Prostate gland (tissue), 2 donors: ENCODE results near the gene ID3. TPM values are rescaled to one million over a fixed set of nuclear protein-coding genes. Genes with fewer than 3 reads are reported as not detected.

Experiments used
- DNase-seq: peaks from one replicate; pipeline ENCODE4 v3.0.0-alpha.2; 2019; ENCODE audit warnings: low spot score
- H3K27ac ChIP-seq, 2 donors: fragments of 200-600 bp; sonication (generic); 2 replicates each; pipeline ENCODE4 v1.5.1; 2017 to 2019
- H3K27me3 ChIP-seq: fragments of 200-600 bp; sonication (generic); replicated peaks from 2 replicates; pipeline ENCODE4 v1.5.1; 2019; ENCODE audit not compliant: insufficient read depth
- H3K36me3 ChIP-seq, 2 donors: fragments of 200-600 bp; sonication (generic); 1 replicate in 1 of 2; 2 replicates in 1 of 2; pipeline versions ENCODE4 v1.5.1 to v1.8.1; 2017 to 2019
- H3K4me1 ChIP-seq: fragments of 200-600 bp; sonication (generic); replicated peaks from 2 replicates; pipeline ENCODE4 v1.5.1; 2019
- H3K4me3 ChIP-seq, 2 donors: fragments of 200-600 bp; sonication (generic); 2 replicates each; pipeline ENCODE4 v1.5.1; 2017 to 2019
- H3K9me3 ChIP-seq: fragments of 200-600 bp; sonication (generic); 2 replicates; pipeline ENCODE4 v1.5.1; 2017
- POLR2A ChIP-seq: fragments of 450-650 bp; IDR thresholded peaks from one replicate; pipeline ENCODE4 v1.6.1; 2016; ENCODE audit warnings: antibody characterized with exemption, mild to moderate bottlenecking
- POLR2AphosphoS5 ChIP-seq: sonication (generic); formaldehyde crosslinking; IDR thresholded peaks from one replicate; pipeline ENCODE4 v1.6.1; 2017; ENCODE audit warnings: antibody characterized with exemption
- WGBS: methylation state at CpG from one replicate; pipeline ENCODE4 v1.1.5; 2018; 5-methylcytosine and 5-hydroxymethylcytosine counted together
- intact Hi-C: fragments of 100-400 bp; cut with DNase I; formaldehyde crosslinking; loops from one replicate; pipeline ENCODE4 v1.14.2; 2022
- total RNA-seq, 2 donors: library from RNA; depleted of rRNA; stranded (reverse); fragments of >200 nt; gene quantifications; one replicate each; pipeline ENCODE4 v1.1.0, GENCODE V29; 2016
- TF ChIP-seq, protein P1 (sequence below), 4 experiments: fragments of 200-600 bp in 2 of 4; fragments of 450-650 bp in 2 of 4; sonication (generic) in 2 of 4; IDR thresholded peaks; 1 replicate in 3 of 4; 2 replicates in 1 of 4; pipeline ENCODE4 v1.5.1; 2016 to 2019; ENCODE audit warnings: antibody characterized with exemption in 4 of 4, mild to moderate bottlenecking in 2 of 4, moderate library complexity in 2 of 4

The ID3 gene
- total RNA-seq, 2 donors from 2014 or later, result 151 to 184 TPM

DNA sequence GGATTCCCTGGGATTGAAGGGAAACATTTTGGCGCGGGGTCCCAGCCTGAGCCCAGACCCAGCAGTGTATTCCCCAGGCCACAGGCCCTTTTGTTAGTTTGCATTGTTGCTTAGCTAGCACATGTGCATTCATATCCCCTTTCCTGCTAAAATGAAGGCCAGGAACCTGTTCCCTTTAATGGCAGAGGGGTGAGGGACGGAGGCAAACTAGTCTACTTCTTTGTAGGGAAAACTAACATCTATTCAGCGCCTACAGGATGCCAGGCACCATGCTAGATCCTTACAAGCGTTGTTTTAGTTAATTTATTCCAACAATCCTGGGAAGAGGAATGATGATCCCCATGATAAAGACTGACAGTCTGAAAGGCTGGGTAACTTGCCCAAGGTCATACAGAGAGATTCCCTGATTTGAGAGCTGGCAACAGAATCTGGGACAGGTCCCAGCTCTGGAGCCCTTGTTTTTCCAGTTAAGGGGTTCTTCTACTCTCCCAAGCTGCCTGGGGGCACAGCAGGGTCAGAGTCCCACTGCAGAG, 27.7 kb downstream of the ID3 start:
- no peak overlapping the region for H3K27ac ChIP-seq
- TF ChIP-seq, protein P1, sequence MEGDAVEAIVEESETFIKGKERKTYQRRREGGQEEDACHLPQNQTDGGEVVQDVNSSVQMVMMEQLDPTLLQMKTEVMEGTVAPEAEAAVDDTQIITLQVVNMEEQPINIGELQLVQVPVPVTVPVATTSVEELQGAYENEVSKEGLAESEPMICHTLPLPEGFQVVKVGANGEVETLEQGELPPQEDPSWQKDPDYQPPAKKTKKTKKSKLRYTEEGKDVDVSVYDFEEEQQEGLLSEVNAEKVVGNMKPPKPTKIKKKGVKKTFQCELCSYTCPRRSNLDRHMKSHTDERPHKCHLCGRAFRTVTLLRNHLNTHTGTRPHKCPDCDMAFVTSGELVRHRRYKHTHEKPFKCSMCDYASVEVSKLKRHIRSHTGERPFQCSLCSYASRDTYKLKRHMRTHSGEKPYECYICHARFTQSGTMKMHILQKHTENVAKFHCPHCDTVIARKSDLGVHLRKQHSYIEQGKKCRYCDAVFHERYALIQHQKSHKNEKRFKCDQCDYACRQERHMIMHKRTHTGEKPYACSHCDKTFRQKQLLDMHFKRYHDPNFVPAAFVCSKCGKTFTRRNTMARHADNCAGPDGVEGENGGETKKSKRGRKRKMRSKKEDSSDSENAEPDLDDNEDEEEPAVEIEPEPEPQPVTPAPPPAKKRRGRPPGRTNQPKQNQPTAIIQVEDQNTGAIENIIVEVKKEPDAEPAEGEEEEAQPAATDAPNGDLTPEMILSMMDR (IDR thresholded peaks at IDR 0.05), result no peak
- no peak for TF ChIP-seq POLR2AphosphoS5
- no peak for TF ChIP-seq POLR2A
- H3K4me1 ChIP-seq, result peaks cover 8% of the 10 kb centered on the region
- no peak for DNase-seq
- H3K27me3 ChIP-seq, result no peaks in the 10 kb centered on the region
- 28% methylated on average over 5 of the region's 5 CpGs for WGBS
- no peaks in the 10 kb centered on the region for H3K36me3 ChIP-seq
- H3K9me3 ChIP-seq, result no peaks in the 10 kb centered on the region
- intact Hi-C loops, result no loop called here
- peak overlapping the region in 1 of 2 donors; percentile 31 for H3K4me3 ChIP-seq

DNA sequence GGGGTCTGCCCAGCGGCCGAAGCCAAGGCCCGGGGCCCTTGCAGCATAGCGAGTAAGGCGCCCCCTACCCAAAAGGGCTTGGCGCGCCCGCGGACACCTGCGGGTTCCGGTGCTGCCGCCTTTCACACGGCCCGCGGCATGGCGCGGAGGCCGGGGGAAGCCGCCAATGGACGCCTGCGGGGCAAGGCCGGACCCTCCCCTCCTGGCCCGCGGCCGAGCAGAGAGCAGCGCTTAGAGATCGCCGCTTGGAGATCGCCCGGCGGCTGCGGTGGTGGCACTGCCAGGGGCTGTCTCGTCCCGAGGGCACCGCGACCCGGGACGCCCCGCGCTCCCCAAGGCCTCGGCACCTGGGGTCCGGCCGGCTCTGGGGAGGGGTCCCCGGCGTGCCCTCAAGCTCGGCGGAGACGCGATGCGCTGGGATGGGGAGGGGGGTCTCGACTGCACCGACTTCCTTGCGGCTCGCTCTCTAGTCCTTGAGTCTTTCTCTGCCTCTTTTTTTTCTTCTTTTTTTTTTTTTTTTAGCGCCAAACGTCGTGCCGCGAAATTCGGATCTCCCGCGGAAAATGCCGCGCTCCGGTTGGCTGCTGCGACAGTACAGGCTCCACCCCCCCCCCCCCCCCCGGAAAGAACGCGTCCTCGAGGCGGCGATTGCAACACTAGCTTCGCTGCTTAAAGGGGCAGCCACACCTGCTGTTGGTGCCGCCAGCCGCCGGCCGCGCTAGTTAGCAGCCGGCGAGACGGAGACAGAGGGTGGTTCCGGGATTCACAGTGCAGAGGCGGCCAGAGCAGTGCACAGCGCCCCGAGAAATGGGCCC, 28.3 kb downstream of the ID3 start, which contains the start of gene E2F2:
Gene E2F2, minus strand, starts transcription at position 487 of the 815 bp plus-strand sequence. Its CDS starts 440 bp downstream, at position 47.
- Histone ChIP-seq H3K4me1 (peaks cover 8% of the 10 kb centered on the region), H3K27me3 (no peaks in the 10 kb centered on the region), H3K9me3 (no peaks in the 10 kb centered on the region), H3K4me3 (peak within 1 kb of the TSS; percentile 31 to 40), H3K36me3 (no peaks in the 10 kb centered on the region), H3K27ac (no peak within 1 kb of the TSS)
- peak; percentile 84 for DNase-seq
- intact Hi-C loops, result no loop called here
- WGBS, result under 1% methylated on average over 76 of the region's 85 CpGs
- TF ChIP-seq POLR2AphosphoS5 (peak; percentile 71), POLR2A (peak; percentile 17)
- TF ChIP-seq, protein P1 (IDR thresholded peaks at IDR 0.05), result peak in 1 of 4 experiments; percentile 14

DNA sequence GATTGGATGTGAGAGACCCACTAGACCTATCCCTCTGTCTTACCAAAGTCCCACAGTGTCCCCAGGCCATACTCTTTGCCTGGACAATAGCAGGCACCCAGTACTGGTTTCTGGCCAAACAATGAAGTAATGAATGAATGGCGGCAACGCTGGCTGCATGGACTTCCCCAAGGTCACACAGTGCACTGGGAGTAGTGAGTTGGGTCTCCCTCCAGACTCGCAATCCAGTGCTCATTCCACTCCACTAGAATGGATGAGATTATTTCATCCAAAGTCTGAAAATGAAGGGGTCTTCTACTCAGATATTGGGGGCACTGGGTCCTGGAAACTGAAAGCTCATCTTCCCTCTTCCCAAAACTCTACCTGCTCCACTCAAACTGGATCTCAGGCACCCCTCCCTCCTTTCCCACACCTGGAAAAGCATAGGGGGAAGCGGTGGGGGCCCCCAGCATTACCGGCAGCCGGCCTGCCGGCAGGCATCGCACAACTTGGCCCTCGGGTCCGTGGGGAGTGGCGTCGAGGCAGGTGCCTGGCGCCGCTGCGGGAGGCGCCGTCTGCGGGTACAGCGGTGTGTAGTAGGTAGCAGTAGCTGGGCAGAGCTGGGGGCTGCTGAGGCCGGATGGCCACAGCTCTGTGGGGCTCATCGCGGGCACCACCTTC, 29.1 kb downstream of the ID3 start:
- WGBS, result 6% methylated on average over 22 of the region's 22 CpGs
- intact Hi-C loops, result no loop called here
- peaks cover 8% of the 10 kb centered on the region for H3K4me1 ChIP-seq

DNA sequence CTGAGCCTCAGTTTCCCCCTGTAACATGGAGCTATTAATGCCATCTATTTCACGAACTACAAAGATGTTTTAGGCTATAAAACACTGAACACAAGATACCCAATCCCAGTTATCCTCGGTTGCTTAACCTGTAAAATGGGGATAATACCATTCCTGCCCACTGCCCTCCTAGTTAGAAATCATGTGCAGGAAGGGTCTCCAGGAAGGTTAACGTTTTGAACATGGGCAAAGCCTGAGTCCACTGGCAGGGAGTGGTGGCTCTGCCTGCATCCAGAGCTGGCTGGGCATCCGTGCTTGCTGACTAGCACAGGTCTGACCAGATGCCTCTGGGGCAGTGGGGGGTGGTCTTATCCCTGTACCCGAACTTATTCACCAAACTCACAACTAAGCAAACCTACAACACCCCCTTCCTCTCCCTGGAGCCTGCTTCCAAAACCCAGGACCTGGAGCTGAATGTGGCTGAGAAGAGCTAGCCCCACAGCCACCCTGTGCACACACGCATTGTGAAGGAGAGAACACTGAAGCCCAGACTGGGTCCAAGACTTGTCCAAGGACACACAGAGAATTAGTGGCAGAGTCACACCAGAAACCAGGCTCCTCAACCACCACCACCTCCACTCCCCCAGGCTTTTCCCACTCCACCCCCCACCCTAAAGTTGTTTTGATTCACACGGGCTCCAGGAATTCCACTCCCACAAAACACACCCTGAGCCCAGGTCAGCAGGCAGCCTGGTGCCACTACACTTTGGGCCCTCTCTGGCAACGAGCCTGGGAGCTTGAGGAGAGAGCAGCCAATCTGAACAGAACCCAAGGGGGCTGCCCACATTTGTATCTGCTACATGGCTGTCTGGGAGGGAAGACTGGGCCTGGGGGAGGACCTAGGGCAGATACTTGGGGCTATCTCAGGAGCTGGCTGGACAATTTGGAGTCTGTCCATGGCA, 29.9 kb downstream of the ID3 start:
- Histone ChIP-seq H3K4me1 (peaks cover 8% of the 10 kb centered on the region), H3K27ac (no peak overlapping the region), H3K4me3 (no peak overlapping the region), H3K27me3 (no peaks in the 10 kb centered on the region), H3K9me3 (no peaks in the 10 kb centered on the region), H3K36me3 (no peaks in the 10 kb centered on the region)
- DNase-seq, result no peak
- 52% methylated on average over 8 of the region's 8 CpGs for WGBS
- intact Hi-C loops, result no loop called here
- TF ChIP-seq POLR2AphosphoS5 (no peak), POLR2A (no peak)
- TF ChIP-seq, protein P1 (IDR thresholded peaks at IDR 0.05), result no peak

More for the DNA sequence above, 29.1 kb downstream of the ID3 start:
- Histone ChIP-seq H3K36me3 (no peaks in the 10 kb centered on the region), H3K4me3 (peak overlapping the region; percentile 31 to 40), H3K27ac (no peak overlapping the region), H3K27me3 (no peaks in the 10 kb centered on the region), H3K9me3 (no peaks in the 10 kb centered on the region)
- no peak for DNase-seq
- TF ChIP-seq POLR2AphosphoS5 (no peak), POLR2A (no peak)
- TF ChIP-seq, protein P1 (IDR thresholded peaks at IDR 0.05), result no peak
